ENCODE results near the gene RPUSD3. TPM values are rescaled to one million over a fixed set of nuclear protein-coding genes. Genes with fewer than 3 reads are reported as not detected.

RPUSD3 gene
- polyA plus RNA-seq, 2 of the 4 experiments (the other 2 are of a cell fraction): 38.9 to 44.5 TPM

DNA sequence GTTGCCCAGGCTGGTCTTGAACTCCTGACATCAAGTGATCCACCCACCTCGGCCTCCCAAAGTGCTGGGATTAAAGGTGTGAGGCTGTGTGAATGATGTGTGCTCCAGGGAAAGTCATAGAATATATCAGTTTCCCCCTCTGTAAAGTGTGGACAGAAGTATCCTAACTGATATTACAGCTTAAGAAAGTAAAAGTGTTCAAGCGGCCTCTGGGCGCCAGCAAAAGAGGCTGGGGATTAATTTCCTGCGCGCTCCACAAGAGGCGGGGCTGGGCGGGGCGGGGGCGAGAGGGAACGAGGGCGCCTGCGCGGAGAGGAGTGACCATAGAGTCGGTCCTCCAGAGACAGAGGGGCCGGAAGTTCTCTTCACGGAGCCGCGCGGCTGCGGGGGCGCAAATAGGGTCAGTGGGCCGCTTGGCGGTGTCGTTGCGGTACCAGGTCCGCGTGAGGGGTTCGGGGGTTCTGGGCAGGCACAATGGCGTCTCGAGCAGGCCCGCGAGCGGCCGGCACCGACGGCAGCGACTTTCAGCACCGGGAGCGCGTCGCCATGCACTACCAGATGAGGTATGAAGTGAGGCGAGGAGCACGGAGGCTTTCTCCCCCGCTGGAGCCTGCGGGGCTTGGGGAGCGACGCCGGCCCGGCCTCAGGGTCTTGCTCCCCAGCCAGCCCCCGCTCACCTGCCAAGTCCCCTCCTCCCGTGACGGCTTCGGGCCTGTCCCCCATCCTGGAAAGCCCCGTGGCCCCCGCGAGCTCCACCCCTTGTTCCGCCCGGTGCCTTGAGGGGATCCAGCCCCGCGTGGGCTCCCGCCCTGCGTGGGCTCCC lies 46.7 kb upstream of the RPUSD3 start, which contains the start of gene JAGN1 (continued):
- TF ChIP-seq BCL3 (IDR thresholded peaks at IDR 0.05): peak; percentile 55; the same call in 2 of the 3 replicates
- no peak for TF ChIP-seq SMC3 (IDR thresholded peaks at IDR 0.05)
- TF ChIP-seq KDM5A (IDR thresholded peaks at IDR 0.05): no peak
- no peak for TF ChIP-seq NFE2L2 (conservative IDR thresholded peaks at IDR 0.05; ENCODE audit: low read length)
- TF ChIP-seq JUNB (IDR thresholded peaks at IDR 0.05): no peak

- Histone ChIP-seq H3K4me2 (no peak overlapping the region), H3K27ac (peak overlapping the region; percentile 94 to 98; a peak in 4 of 6 replicates), H3K4me1 (peaks cover 46% of the 10 kb centered on the region), H3K4me3 (no peak overlapping the region), H3K9me3 (no peaks in the 10 kb centered on the region)
- 64% methylated on average over 5 of the region's 5 CpGs for WGBS (ENCODE audit: missing lambda C conversion rate)
- POLR2A ChIA-PET: interaction anchor here (0.5 to 1.4 kb wide), 2 partner anchors 10 to 32 kb away, joined by 3 to 21 read pairs; partner anchors contain the start of gene CIDEC
- CTCF ChIA-PET: interaction anchor here (1.0 to 3.6 kb wide), 5 partner anchors 12 to 57 kb away, joined by 3 to 20 read pairs (median 4); no protein-coding TSS in a partner anchor
- DNase-seq (ENCODE audit: low read depth in 1 of 2, low spot score in 1 of 2) (no peak), ATAC-seq (no peak), FAIRE-seq (no peak)
- no peak for TF ChIP-seq SREBF2 (IDR thresholded peaks at IDR 0.05)
- peak; percentile 71 to 86 for TF ChIP-seq CEBPB (IDR thresholded peaks at IDR 0.05)
- no peak for TF ChIP-seq TP53 (CRISPR knock-in tag; IDR thresholded peaks at IDR 0.05)
Observed at GRCh38 chr3:9889405-9889804, 45.6 kb upstream of the RPUSD3 start.

GRCh38 chr3:9888540-9888939 lies 44.7 kb upstream of the RPUSD3 start:
- peaks cover 46% of the 10 kb centered on the region for H3K4me1 ChIP-seq
- no peak for TF ChIP-seq POLR2AphosphoS2 (conservative IDR thresholded peaks at IDR 0.05; ENCODE audit: low read length)
- TF ChIP-seq RARB (CRISPR knock-in tag; IDR thresholded peaks at IDR 0.05): no peak
- no peak for TF ChIP-seq BHLHE40 (IDR thresholded peaks at IDR 0.05; ENCODE audit: low read depth, low read length)
- TF ChIP-seq, protein P1, sequence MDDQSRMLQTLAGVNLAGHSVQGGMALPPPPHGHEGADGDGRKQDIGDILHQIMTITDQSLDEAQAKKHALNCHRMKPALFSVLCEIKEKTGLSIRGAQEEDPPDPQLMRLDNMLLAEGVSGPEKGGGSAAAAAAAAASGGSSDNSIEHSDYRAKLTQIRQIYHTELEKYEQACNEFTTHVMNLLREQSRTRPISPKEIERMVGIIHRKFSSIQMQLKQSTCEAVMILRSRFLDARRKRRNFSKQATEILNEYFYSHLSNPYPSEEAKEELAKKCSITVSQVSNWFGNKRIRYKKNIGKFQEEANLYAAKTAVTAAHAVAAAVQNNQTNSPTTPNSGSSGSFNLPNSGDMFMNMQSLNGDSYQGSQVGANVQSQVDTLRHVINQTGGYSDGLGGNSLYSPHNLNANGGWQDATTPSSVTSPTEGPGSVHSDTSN (IDR thresholded peaks at IDR 0.05): no peak
- no peak for TF ChIP-seq RFX5 (IDR thresholded peaks at IDR 0.05)
- no peak for TF ChIP-seq SREBF2 (IDR thresholded peaks at IDR 0.05)
- TF ChIP-seq CBX2 (IDR thresholded peaks at IDR 0.05; ENCODE audit: borderline replicate concordance, low read depth): no peak
- no peak for TF ChIP-seq JUN (IDR thresholded peaks at IDR 0.05)
- TF ChIP-seq FOXS1 (CRISPR knock-in tag; IDR thresholded peaks at IDR 0.05): no peak
- TF ChIP-seq ZNF302 (CRISPR knock-in tag; IDR thresholded peaks at IDR 0.05): no peak
- TF ChIP-seq RAD21 (conservative IDR thresholded peaks at IDR 0.05 in 1 of 2, IDR thresholded peaks at IDR 0.05 in 1 of 2): no peak
- no peak for DNase-seq (ENCODE audit: low read depth in 1 of 2, low spot score in 1 of 2)
- 85% methylated on average over 3 of the region's 3 CpGs for WGBS (ENCODE audit: missing lambda C conversion rate)
- ChIA-PET POLR2A (no interaction called here), CTCF (interaction anchor here (0.6 to 3.6 kb wide), 3 partner anchors 18 to 57 kb away, joined by 3 to 11 read pairs (median 4); no protein-coding TSS in a partner anchor)
- no peak for ATAC-seq
- H3K9me3 ChIP-seq: no peaks in the 10 kb centered on the region
- H3K27ac ChIP-seq: peak overlapping the region; percentile 42 to 94; a peak in 2 of 6 replicates
- FAIRE-seq: no peak
- H3K4me2 ChIP-seq: no peak overlapping the region
- no peak overlapping the region for H3K4me3 ChIP-seq

DNA sequence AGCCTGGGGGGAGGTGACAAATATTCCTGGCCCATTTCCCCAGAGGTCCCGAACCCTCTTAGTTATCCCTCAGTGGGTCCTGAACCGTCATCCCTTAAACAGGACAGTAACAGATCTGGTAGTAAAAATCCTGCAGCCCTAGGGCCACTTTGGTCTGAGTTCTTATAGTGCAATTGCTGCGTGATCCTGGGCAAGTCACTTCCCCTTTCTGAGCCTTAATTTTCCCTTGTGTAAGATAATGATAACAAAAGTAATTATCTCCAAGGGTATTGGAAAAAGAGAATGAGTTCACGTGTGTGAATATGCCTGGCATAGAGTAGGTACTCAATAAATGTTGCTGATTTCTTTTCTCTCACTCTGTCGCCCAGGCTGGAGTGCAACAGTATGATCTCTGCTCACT lies 43.7 kb upstream of the RPUSD3 start:
- CTCF ChIA-PET: interaction anchor here (0.6 kb wide), 1 partner anchor 35 kb away, joined by 3 read pairs; no protein-coding TSS in a partner anchor
- Histone ChIP-seq H3K9me3 (no peaks in the 10 kb centered on the region), H3K4me3 (no peak overlapping the region), H3K4me2 (no peak overlapping the region), H3K4me1 (peaks cover 39% of the 10 kb centered on the region), H3K27ac (peak overlapping the region in 1 of 2 experiments; percentile 19; a peak in 2 of 6 replicates)
- ATAC-seq (no peak), FAIRE-seq (no peak), DNase-seq (ENCODE audit: low read depth in 1 of 2, low spot score in 1 of 2) (no peak)
- TF ChIP-seq USF2 (IDR thresholded peaks at IDR 0.05): no peak
- TF ChIP-seq MYC (IDR thresholded peaks at IDR 0.05; ENCODE audit: borderline replicate concordance, low read length): no peak
- TF ChIP-seq, protein P2, sequence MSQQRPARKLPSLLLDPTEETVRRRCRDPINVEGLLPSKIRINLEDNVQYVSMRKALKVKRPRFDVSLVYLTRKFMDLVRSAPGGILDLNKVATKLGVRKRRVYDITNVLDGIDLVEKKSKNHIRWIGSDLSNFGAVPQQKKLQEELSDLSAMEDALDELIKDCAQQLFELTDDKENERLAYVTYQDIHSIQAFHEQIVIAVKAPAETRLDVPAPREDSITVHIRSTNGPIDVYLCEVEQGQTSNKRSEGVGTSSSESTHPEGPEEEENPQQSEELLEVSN (IDR thresholded peaks at IDR 0.05; ENCODE audit: borderline replicate concordance, low read depth): no peak
- TF ChIP-seq HDAC2 (IDR thresholded peaks at IDR 0.05): no peak
- no peak for TF ChIP-seq ZNF302 (CRISPR knock-in tag; IDR thresholded peaks at IDR 0.05)
- TF ChIP-seq HEYL (CRISPR knock-in tag; IDR thresholded peaks at IDR 0.05): no peak
- TF ChIP-seq ESRRA (IDR thresholded peaks at IDR 0.05; ENCODE audit: borderline replicate concordance, low read length): no peak
- no peak for TF ChIP-seq PHF8 (IDR thresholded peaks at IDR 0.05; ENCODE audit: borderline replicate concordance, low read depth)
- TF ChIP-seq RFX5 (IDR thresholded peaks at IDR 0.05): no peak
- POLR2A ChIA-PET: no interaction called here
- WGBS (ENCODE audit: missing lambda C conversion rate): 93% methylated on average over 5 of the region's 5 CpGs
